ENCODE measurements around the gene PCDH18. TPM values are rescaled to one million over a fixed set of nuclear protein-coding genes. Genes with fewer than 3 reads are reported as not detected.

Gene PCDH18
- polyA plus RNA-seq, 4 donors, result 138 to 210 (median 172) TPM

- no peak for DNase-seq (ENCODE audit: low read depth in 4 of 4, low spot score in 3 of 4)
Observed at GRCh38 chr4:137471461-137471860, 60.8 kb downstream of the PCDH18 start.

- DNase-seq (ENCODE audit: low read depth in 4 of 4, low spot score in 3 of 4), result no peak
Observed at GRCh38 chr4:137470806-137471205, 61.5 kb downstream of the PCDH18 start.
